Limb (tissue), 2 donors: ENCODE measurements around the gene FRY.

Source experiments
- DNase-seq, 2 donors: peaks; one replicate each; pipeline ENCODE4 v3.0.0-alpha.2; 2016; ENCODE audit errors: extremely low spot score in 2 of 2

FRY gene

GRCh38 chr13:32302461-32302860 lies 270.9 kb downstream of the FRY start:
- DNase-seq, result no peak

GRCh38 chr13:32305646-32306045 lies 274.1 kb downstream of the FRY start:
- no peak for DNase-seq

GRCh38 chr13:32309312-32310133 lies 277.9 kb downstream of the FRY start:
- DNase-seq, result peak in 1 of 2 donors; percentile 28

- peak; percentile 27 to 51 for DNase-seq
Measured at GRCh38 chr13:32310134-32310706, 278.6 kb downstream of the FRY start.

- DNase-seq, result peak in 1 of 2 donors; percentile 31
Measured at GRCh38 chr13:32311188-32311897, 279.8 kb downstream of the FRY start.

- DNase-seq, result peak in 1 of 2 donors; percentile 62
Measured at GRCh38 chr13:32314271-32315237, 283.0 kb downstream of the FRY start.

GRCh38 chr13:32315238-32316027 lies 283.9 kb downstream of the FRY start, which contains the start of the genes BRCA2 and ZAR1L:
Gene BRCA2 (plus strand): TSS chr13:32315508. CDS start chr13:32316461, 953 bp downstream.
Gene ZAR1L (minus strand): TSS chr13:32315363. CDS start chr13:32311925, 3,438 bp downstream.
- peak; percentile 93 for DNase-seq

- DNase-seq, result no peak
Measured at GRCh38 chr13:32316028-32316339, 284.4 kb downstream of the FRY start.

- DNase-seq, result no peak
Measured at GRCh38 chr13:32316501-32316900, 284.9 kb downstream of the FRY start.

GRCh38 chr13:32317716-32318465 lies 286.3 kb downstream of the FRY start:
- DNase-seq, result no peak

GRCh38 chr13:32320528-32320927 lies 289.0 kb downstream of the FRY start:
- DNase-seq, result no peak

GRCh38 chr13:32323912-32324311 lies 292.3 kb downstream of the FRY start:
- DNase-seq, result no peak

- DNase-seq, result no peak
Measured at GRCh38 chr13:32330441-32330840, 298.9 kb downstream of the FRY start.

GRCh38 chr13:32334671-32335070 lies 303.1 kb downstream of the FRY start:
- no peak for DNase-seq

- DNase-seq, result no peak
Measured at GRCh38 chr13:32340914-32341313, 309.3 kb downstream of the FRY start.

- DNase-seq, result no peak
Measured at GRCh38 chr13:32347651-32348050, 316.1 kb downstream of the FRY start.
